Muscle of back (tissue), 11 donors: ENCODE measurements around the gene CAMTA1. TPM values are rescaled to one million over a fixed set of nuclear protein-coding genes. Genes with fewer than 3 reads are reported as not detected.

Experiments used
- DNase-seq, 3 donors: peaks; one replicate each; pipeline versions ENCODE4 v3.0.0 to v3.0.0-alpha.2; 2013
- polyA plus RNA-seq, 10 donors: library from polyadenylated mRNA; unstranded; fragments of 120-200 nt; gene quantifications; one replicate each; pipeline ENCODE4 v1.2.1, GENCODE V29; 2013; ENCODE audit not compliant: insufficient read length in 10 of 10

The CAMTA1 gene
- polyA plus RNA-seq, 10 donors: 36.4 to 49.7 (median 44.0) TPM

- no peak for DNase-seq
Observed at GRCh38 chr1:6971699-6972098, 186.4 kb downstream of the CAMTA1 start.

DNA sequence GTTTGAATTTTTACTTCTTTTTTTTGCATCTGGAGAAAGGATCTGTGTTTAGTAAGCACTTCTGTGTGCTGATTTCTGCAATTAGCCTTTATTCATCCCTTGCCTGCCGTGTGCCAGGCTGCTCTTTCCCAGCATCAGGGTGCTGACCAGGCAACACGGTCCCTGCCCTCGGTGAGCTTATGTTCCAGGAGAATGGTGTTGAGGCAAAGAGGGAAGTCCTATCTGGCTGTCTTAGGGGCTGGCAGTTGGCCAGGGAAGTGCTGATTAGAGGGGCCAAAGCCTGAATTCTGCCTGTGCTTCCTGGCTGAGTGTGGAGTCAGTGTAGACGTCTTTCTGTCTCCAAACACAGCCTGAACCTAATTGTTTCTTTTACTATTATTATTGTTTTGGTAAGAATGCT, 187.1 kb downstream of the CAMTA1 start:
- DNase-seq: no peak

DNA sequence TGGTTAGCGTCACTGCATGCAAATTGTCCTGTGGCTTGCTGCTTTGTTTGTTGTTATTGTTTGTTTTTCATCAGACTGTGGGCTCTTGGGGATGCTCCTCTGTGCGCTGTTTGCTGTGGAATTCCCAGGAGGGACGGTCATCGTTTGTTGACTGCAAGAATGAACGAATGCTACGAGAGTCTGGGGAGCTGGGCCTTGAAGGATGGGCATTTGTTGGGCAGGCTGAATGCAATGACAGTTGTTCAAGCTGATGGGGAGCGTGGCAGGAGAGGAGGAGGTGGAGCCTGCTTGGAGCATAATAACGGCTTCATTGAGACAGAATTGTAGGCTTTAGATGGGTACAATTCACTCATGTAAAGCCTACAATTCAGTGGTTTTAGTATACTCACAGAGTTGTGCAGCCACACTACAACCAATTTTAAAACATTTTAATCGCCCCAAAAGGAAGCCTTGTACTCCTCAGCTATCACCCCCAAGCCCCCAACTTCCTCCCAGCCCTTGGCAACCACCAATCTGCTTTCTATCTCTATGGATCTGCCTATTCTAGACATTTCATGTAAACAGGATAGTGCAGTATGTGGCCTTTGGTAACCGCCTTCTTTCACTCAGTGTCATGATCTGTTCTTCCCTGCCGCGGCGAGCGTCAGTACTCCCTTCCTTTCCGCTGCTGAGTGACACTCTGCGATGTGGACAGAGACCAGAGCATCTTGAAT, 190.2 kb downstream of the CAMTA1 start:
- no peak for DNase-seq

DNA sequence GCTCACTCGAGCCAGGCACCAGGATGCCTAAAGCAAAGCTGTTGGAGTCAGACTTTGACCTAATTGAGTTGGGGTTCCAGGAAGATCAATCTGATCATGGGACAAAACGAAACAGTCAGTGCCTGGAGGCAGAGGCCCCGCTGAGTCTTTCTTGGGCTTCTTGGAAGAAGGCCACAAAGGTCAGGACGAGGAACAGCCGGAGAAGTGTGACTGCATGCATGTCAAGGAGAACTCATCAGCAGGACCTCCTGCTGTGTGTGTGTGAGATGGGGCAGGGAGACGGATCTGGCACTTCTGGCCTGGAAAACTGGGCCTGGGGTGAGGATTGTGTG, 190.8 kb downstream of the CAMTA1 start:
- no peak for DNase-seq

DNA sequence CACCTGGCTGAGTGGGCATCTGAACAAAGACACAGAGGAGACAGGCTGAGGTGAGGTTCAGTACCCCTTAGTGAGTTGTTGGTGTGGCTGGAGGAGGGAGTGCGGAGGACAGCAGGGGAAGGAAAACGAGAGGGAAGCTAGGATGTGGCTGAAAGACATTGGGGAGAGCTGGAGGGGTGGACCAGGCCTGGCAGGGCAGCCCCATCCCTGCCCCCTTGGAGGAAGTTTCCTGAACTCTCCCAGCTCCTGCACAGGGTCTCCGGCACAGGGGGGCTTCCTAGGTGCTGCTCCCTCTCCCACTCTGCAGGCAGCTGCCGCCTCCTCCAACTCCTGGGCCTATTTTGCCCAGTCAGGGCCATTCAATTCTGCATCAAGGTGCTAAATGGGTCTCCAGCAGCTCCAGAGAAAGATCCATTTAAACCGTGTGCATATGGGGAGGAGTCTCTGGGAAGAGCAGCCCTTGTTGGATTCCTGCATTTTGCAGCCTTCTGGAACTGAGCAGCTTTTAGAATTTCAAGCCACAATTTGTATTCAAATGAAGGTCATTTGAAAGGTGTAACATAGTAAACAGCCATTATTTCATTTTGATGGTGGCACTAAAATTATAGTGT, 193.9 kb downstream of the CAMTA1 start:
- DNase-seq: no peak

DNA sequence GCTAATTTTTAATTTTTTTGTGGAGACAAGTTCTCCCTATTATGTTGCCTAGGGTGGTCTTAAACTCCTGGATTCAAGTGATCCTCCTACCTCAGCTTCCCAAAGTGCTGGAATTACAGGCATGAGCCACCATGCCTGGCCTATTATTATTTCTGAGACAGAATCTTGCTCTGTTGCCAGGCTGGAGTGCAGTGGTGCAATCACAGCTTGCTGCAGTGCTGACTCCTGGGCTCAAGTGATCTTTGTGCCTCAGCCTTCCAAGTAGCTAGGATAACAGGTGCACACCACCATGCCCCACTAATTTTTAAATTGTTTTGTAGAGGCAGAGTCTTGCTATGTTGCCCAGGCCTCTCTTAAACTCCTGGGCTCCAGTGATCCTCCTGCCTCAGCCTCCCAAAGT, 196.3 kb downstream of the CAMTA1 start:
- no peak for DNase-seq

- no peak for DNase-seq
Observed at GRCh38 chr1:6982443-6982842, 197.2 kb downstream of the CAMTA1 start.

GRCh38 chr1:6982860-6983259, 197.6 kb downstream of the CAMTA1 start:
- no peak for DNase-seq

DNA sequence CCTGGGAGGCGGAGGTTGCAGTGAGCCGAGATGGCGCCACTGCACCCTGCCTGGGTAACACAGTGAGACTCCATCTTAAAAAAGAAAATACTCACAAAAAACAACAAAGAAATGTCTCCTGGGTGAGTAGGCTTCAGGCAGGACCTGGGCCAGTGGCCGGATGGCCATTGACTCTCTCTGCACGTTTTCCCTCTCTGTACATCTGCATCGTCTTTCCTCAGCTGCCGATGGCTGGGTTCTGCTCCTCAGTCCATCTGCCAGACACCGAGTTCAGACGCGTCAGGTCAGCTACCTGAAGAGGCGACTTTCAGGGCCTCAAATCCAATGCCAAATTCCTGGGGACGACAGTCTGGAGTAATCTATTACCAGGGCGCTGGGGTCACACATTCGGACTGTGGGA, 199.3 kb downstream of the CAMTA1 start:
- no peak for DNase-seq

GRCh38 chr1:6984986-6985385, 199.7 kb downstream of the CAMTA1 start:
- DNase-seq: peak in 2 of 3 donors; percentile 86 to 92

DNA sequence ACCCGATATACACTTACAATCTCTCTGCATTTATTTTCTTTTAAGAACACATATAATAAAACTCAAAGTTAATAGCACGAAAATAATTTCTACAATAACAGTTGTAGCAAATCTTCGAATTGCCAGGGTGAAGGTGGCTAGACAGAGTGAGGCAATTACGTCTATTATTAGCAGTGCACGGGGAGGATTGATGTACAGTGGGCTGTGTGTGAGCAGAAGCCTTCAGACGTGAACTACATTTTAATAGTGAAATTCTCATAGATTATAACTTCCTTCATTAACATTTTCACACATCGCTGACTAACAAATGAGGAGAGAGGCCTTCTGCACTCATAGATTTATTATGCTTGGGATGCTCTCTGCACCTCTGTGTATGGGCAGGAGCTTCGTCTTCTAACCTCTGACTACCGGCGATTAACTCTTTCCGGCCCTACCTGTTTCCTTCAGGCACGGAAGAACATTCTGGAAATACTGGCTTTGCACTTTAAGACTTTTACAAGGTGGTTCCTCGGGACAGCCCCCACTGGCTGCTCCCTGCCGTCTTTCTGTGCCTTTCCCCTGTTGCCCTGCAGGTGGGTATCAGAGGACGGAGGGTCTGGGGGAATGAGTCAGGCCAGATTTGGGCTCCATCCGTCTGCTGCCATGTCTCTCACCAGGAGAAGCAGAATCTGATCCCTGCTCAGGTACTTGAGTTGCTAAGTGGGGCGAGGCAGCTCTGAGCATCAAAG, 200.5 kb downstream of the CAMTA1 start:
- DNase-seq: no peak

- DNase-seq: no peak
Observed at GRCh38 chr1:6986281-6986680, 201.0 kb downstream of the CAMTA1 start.

DNA sequence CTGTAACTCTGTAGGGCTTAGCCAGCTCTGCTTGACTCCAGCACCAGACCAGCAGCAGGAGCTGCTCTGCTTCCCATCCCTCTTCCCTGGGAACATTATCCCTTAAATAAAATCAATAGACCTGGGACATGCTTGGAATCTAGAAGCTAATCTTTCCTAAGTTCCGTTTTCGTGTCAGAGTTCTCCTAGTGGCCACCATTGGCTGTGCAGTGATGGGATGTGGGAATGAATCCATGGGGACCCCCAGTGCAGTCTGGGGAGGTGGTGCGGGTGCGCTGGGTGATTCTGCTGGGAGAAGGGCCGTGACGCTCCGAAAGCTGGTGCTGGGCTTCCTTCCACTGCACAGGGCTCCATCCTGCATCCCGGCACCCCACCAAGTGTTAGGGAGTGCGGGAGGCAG, 202.7 kb downstream of the CAMTA1 start:
- DNase-seq: no peak

DNA sequence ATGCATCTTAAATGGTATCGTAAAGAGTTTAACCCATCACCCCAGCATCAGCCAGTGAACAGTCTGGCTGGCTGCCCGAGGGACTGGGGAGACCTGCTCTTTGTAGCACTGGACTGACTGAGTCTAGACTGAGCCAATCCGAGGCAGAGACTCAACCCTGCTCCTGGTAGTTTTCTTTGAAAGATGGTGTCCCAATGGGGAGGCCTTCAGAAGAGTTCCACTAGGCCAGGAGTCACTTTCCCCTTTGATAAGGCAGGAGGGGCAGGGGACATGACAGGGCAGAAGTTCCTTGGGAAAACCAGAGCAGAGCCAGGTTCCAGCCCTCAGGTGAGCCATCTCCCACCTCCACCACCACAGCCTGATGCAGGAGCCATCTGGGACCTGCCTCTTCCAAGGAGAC, 203.5 kb downstream of the CAMTA1 start:
- DNase-seq: no peak

- no peak for DNase-seq
Observed at GRCh38 chr1:6989212-6990159, 204.2 kb downstream of the CAMTA1 start.

DNA sequence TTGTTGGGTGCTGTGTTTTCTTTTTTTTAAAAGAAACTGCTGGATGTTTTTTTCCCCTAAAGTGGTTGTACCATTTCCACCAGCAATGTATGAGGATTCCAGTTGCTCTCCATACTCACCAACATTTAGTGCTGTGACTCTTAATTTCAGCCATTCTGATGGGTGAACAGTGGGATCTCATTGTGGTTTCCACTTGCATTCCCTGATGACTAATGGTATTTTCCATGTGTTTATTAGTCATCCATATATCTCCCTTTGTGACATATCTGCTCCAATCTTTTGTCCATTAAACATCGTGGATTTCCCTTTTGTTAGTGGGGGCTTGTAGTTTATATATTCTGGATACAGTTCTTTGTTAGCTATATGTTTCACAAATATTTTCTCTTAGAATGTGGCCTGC, 206.0 kb downstream of the CAMTA1 start:
- DNase-seq: peak in 1 of 3 donors; percentile 50

DNA sequence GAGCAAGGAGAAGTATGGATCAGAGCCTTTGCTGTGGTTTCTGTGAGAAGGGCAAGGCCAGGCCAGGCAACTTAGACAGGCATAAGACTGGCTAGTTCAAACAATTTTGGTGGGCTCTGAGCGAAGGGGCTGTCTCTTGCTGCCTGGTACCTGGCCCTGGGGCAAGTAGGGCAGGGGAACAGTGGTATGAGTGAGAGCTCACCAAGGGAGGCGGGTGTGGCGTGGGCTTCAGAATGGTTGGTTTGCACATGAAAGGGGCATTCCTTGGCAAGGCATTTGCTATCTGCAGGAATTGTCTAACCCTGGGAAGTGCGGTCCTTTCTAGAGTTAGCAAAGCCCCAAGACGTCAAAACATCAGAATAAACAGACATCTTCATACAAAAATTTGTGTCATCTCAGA, 210.5 kb downstream of the CAMTA1 start:
- DNase-seq: no peak

DNA sequence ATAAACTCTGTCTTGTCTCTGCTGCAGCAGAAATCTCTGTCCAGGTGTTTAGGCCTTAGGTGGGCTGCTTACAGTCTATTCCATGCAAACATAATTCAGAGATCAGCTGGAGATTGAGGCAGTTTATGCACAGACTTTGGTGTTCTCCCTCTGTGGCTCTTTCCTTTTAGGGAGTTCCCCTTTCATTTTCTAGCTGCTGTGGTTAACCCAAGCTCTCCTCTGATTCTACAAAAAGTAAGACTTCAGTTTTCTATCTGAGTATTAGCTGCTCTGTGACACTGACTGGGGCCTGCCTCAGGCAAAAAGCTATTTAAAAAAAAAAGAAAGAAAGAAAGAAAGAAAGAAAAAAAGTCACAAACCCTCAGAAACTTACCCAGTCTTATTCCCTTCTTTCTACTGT, 211.1 kb downstream of the CAMTA1 start:
- DNase-seq: no peak

DNA sequence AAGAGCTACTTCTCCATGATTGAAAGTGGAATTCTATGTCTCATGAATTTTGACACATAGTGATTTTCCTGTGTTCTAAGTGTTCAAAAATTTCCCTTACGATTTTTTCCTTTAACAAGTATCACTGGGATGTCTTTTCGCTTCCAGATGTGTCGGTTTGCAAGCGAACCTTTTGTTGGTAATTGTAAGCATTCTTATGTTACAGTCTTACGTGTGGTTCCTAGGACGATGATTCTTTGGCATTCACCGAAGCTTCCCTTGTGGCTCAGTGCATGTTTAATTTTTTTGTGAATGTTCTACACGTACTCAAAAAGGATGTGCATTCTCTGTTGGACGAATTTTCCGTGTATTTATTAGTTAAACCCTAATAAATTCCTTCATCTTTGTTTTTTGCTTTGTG, 211.6 kb downstream of the CAMTA1 start:
- DNase-seq: no peak

GRCh38 chr1:6998267-6998666, 213.0 kb downstream of the CAMTA1 start:
- no peak for DNase-seq

GRCh38 chr1:6999826-7000225, 214.6 kb downstream of the CAMTA1 start:
- no peak for DNase-seq

DNA sequence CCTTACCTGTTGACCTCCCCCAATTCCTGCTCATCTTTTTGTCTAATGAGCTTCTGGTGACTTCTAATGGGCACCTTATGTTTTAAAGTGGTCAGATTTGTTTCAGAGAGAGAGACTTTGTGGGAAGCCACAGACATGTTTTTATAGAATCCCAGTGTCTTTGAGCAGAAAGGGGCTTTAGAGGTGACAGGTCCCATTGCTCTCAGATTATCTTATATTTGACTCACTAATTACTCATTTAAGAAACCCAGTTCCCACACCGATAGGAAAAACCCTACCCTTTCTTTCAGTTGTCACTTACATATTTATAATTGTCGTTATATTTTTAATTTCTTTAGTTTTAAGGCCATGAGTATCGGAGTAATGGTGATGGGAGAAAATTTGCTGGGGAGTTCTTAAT, 215.5 kb downstream of the CAMTA1 start:
- no peak for DNase-seq
